K562 (cell line): ENCODE results near the gene TRA2B. TPM values are rescaled to one million over a fixed set of nuclear protein-coding genes. Genes with fewer than 3 reads are reported as not detected.

Source experiments
- ARID2 ChIP-seq: fragments of 450-650 bp; IDR thresholded peaks from 2 replicates; pipeline ENCODE4 v1.6.1; 2017; ENCODE audit warnings: antibody characterized with exemption, mild to moderate bottlenecking
- ASH1L ChIP-seq: fragments of 450-650 bp; IDR thresholded peaks from 2 replicates; pipeline ENCODE4 v1.6.1; 2018; ENCODE audit warnings: borderline replicate concordance, mild to moderate bottlenecking, low read depth; ENCODE audit not compliant: partially characterized antibody
- CREM ChIP-seq: IDR thresholded peaks from 2 replicates; pipeline ENCODE4 v1.6.1; 2014; ENCODE audit warnings: antibody characterized with exemption, low read depth
- NCOA4 ChIP-seq: fragments of 450-650 bp; IDR thresholded peaks from 2 replicates; pipeline ENCODE4 v1.6.1; 2018; ENCODE audit warnings: mild to moderate bottlenecking; ENCODE audit not compliant: partially characterized antibody
- NKRF ChIP-seq: fragments of 450-650 bp; IDR thresholded peaks from 2 replicates; pipeline ENCODE4 v1.6.1; 2016; ENCODE audit warnings: borderline replicate concordance
- SLC30A9 ChIP-seq: fragments of 250-450 bp; sonication (Bioruptor Pico); IDR thresholded peaks from 2 replicates; pipeline ENCODE4 v1.8.0; 2022; ENCODE audit warnings: mild to moderate bottlenecking, moderate library complexity
- TEAD1 ChIP-seq, 2 experiments: fragments of 450-650 bp in 1 of 2; sonication (generic) in 1 of 2; formaldehyde crosslinking; IDR thresholded peaks; 2 replicates each; pipeline versions ENCODE4 v1.4.0 to v1.8.0; 2020 to 2022; ENCODE audit warnings: mild to moderate bottlenecking in 2 of 2, missing genetic modification reagents in 1 of 2
- THAP12 ChIP-seq: fragments of 250-450 bp; sonication (Bioruptor Pico); IDR thresholded peaks from 2 replicates; pipeline ENCODE4 v1.9.0; 2021; ENCODE audit warnings: mild to moderate bottlenecking, inconsistent platforms
- ZBTB49 ChIP-seq: sonication (generic); formaldehyde crosslinking; IDR thresholded peaks from 2 replicates; pipeline ENCODE4 v1.8.0; 2022; ENCODE audit warnings: missing genetic modification reagents, mild to moderate bottlenecking, borderline replicate concordance
- ZFP30 ChIP-seq: fragments of 250-450 bp; sonication (Bioruptor Pico); IDR thresholded peaks from 2 replicates; pipeline ENCODE4 v1.8.0; 2022; ENCODE audit warnings: moderate library complexity, mild to moderate bottlenecking, inconsistent platforms, borderline replicate concordance
- ZNF436 ChIP-seq: fragments of 250-450, 450-650 bp; sonication (Bioruptor Pico); formaldehyde crosslinking; IDR thresholded peaks from 2 replicates; pipeline ENCODE4 v1.7.0; 2020; ENCODE audit warnings: mild to moderate bottlenecking
- ZNF561 ChIP-seq: fragments of 450-650 bp; formaldehyde crosslinking; conservative IDR thresholded peaks from 2 replicates; pipeline ENCODE4 v1.4.0; 2020; ENCODE audit warnings: mild to moderate bottlenecking, moderate library complexity
- ZNF695 ChIP-seq: fragments of 450-650 bp; formaldehyde crosslinking; IDR thresholded peaks from 2 replicates; pipeline ENCODE4 v1.4.0; 2020; ENCODE audit warnings: mild to moderate bottlenecking, moderate library complexity
- ZNF778 ChIP-seq: fragments of 450-650 bp; formaldehyde crosslinking; IDR thresholded peaks from 2 replicates; pipeline ENCODE4 v1.4.0; 2020; ENCODE audit warnings: mild to moderate bottlenecking, moderate library complexity
- polyA plus RNA-seq, 8 experiments: library from polyadenylated mRNA; depleted of rRNA in 4 of 8; stranded (reverse) in 5 of 8; unstranded in 3 of 8; fragments of >200 nt; fragmentation: Nextera tagmentation in 2 of 8; fragmentation: Illumina TruSeq in 1 of 8; extraction: Ambion mirVana in 2 of 8; extraction: Trizol in 1 of 8; gene quantifications; 2 replicates each; pipeline versions ENCODE4 v1.2.1 to v1.2.3, GENCODE V29; 2011 to 2014; ENCODE audit warnings: inconsistent platforms in 1 of 8, missing spikeins in 1 of 8
- total RNA-seq, 7 experiments: library from RNA; depleted of rRNA in 6 of 7; stranded (reverse); fragments of >200 nt in 6 of 7; fragmentation: Illumina TruSeq in 2 of 7; extraction: Trizol in 2 of 7; gene quantifications; 2 replicates each; pipeline versions ENCODE4 v1.2.1 to v1.2.3, GENCODE V29; 2011 to 2021; ENCODE audit warnings: low replicate concordance in 1 of 7

TRA2B gene
- total and polyA plus RNA-seq, 9 of the 15 experiments (the other 6 are each of a cell fraction or from before 2014, with no cell fraction given) = 105 to 411 (median 278) TPM

GRCh38 chr3:185912929-185913901 is 24.6 kb downstream of the TRA2B start (continued):
- no peak for TF ChIP-seq THAP12 (CRISPR knock-in tag)
- TF ChIP-seq ZFP30 (CRISPR knock-in tag) = no peak
- no peak for TF ChIP-seq ZNF436 (CRISPR knock-in tag)
- no peak for TF ChIP-seq TEAD1 (CRISPR knock-in tag; IDR thresholded peaks at IDR 0.05)
- no peak for TF ChIP-seq CREM
- TF ChIP-seq ZNF561 = no peak
- TF ChIP-seq NKRF = no peak
- no peak for TF ChIP-seq NCOA4
- no peak for TF ChIP-seq SLC30A9 (CRISPR knock-in tag)
- no peak for TF ChIP-seq ZBTB49
- no peak for TF ChIP-seq ZNF695 (CRISPR knock-in tag)
- TF ChIP-seq ARID2 = no peak
- TF ChIP-seq ZNF778 (CRISPR knock-in tag) = no peak
- TF ChIP-seq ASH1L = no peak
